ENCODE measurements around the gene SPATA12.
"Not testable (repeated sequence)": the region's sequence is repeated elsewhere in the genome, so short reads cannot be mapped to it uniquely, and the experiment has no call there.

Gene SPATA12

DNA sequence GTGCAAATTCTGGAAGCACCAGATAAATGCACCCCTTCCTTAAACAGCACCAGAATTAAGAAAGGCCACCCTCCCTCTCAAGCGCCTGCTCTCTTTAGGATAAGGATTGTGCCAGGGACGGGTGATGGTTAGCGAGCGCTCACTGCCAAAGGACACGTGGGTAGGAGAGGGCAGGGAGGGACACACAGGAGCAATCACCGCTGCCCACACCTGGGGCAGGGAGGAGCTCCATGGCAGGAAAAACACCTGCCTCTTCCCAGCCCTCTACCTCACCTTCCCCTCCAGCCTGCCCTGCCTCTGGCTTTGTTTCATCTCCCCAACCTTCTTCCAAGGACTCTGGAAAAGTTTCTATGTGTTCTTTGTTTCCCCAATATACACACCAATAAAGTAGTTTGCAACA, 7.3 kb upstream of the SPATA12 start:
- DNase-seq: no peak

- DNase-seq: no peak
Observed at GRCh38 chr3:57057351-57057750, 3.1 kb upstream of the SPATA12 start.

DNA sequence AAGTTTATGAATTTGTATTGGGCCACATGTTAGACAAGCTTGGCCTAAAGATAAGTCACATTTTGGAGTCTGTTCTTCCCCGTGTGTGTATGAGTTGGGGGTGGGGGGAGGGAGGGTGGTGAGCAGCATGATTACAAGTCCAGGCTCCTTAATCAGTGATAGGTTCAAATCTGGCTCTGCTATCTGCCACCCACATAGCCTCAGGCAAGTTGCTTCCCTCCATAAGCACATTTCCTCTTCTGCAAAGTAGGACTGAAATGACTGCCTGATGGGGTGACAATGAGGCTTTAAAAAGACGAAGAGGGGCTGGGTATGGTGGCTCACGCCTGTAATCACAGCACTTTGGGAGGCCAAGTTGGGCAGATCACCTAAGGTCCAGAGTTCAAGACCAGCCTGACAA, 1.1 kb upstream of the SPATA12 start:
- peak; percentile 3 for DNase-seq

GRCh38 chr3:57061556-57061955, 1.1 kb downstream of the SPATA12 start:
- DNase-seq: no peak

GRCh38 chr3:57062101-57062631, 1.7 kb downstream of the SPATA12 start:
- DNase-seq: no peak

GRCh38 chr3:57063032-57063431, 2.6 kb downstream of the SPATA12 start:
- no peak for DNase-seq

DNA sequence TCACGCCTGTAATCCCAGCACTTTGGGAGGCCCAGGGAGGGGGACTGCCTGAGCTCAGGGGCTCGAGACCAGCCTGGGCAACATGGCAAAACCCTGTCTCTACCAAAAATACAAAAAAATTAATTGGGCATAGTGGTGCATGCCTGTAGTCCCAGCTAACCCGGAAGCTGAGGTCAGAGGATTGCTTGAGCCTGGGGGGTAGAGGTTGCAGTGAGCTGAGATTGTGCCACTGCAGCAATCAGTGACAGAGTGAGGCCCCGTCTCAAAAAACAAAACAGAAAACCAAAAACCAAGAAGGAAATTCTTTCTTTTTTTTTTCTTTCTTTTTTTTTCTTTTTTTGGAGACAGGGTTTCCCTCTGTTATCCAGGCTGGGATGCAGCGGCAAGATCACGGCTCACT, 3.5 kb downstream of the SPATA12 start:
- no peak for DNase-seq

DNA sequence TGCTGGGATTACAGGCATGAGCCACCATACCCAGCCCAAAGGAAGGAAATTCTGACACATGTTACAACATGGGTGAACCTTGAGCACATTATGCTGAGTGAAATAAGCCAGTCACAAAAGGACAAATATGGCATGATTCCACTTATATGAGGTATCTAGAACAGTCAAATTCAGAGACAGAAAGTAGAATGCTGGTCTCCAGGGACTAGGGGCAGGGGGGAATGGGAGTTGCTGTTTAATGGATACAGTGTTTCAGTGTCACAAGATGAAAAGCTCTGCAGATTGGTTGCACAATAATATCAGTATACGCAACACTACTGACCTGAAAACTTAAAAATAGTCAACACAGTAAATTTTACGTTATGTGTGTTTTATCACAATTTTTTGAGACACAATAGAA, 4.1 kb downstream of the SPATA12 start:
- no peak for DNase-seq

- no peak for DNase-seq
Observed at GRCh38 chr3:57065588-57065987, 5.1 kb downstream of the SPATA12 start.

DNA sequence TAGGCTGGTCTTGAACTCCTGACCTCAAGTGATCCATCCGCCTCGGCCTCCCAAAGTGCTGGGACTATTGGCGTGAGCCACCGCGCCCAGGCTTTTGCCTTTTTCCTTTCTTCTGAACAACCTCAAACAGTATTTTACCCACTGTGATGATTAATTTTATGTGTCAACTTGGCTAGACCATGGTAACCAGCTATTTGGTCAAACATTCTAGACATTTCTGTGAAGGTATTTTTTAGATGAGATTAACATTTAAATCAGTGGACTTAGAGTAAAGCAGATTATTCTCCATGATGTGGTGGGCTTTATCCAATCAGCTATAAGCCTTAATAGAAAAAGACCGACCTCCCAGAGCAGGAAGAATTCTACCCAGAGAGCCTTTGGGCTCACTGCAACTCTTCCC, 6.0 kb downstream of the SPATA12 start:
- no peak for DNase-seq

DNA sequence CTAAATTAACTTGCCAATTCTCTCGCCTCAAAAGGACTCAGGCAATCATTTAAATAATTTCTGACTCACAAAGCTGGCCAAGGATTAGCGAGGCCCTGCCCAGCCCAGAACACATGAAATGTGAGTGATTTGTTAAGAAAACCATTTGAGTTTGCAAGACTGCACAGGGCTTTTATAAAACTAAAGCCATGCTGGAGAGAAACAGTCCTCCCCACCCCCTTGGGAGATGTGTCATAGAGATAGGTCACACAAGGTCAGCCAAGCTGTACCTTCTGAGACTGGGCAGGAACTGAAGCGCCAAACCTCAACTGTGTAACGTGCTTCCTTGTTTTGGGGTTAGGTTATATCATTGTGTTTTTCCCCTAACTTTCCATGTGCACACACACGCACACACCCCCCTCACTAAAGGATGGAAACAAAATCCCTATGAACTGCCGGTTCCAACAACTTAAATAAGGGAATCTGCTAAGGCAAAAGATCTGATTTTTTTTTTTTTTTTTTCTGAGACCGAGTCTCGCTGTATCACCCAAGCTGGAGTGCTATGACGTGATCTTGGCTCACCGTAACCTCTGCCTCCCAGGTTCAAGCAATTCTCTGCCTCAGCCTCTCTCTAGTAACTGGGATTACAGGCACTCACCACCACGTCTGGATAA, 8.1 kb downstream of the SPATA12 start:
- DNase-seq: peak; percentile 0

- no peak for DNase-seq
Observed at GRCh38 chr3:57069503-57069902, 9.0 kb downstream of the SPATA12 start.

- DNase-seq: no peak
Observed at GRCh38 chr3:57073628-57074027, 13.2 kb downstream of the SPATA12 start.

DNA sequence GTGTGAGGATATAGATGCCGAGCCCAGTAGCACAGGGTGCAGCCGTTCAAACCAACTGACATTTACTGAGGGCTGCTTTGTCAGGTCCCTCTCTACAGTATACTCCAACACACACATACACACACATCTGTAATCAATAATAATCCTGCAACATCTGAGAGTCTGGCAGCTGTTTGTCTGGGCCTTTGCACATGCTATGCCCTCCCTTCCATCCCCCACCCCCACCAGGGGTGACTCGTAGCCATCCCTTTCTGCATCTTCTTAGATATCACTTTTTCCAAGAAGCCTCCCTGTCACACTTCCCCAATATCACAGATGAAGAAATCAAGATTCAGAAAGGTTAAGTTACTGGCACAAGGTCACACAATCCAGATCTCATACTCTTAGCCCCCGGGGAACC, 13.7 kb downstream of the SPATA12 start:
- DNase-seq: no peak

GRCh38 chr3:57076422-57076951, 16.0 kb downstream of the SPATA12 start:
- DNase-seq: no peak

DNA sequence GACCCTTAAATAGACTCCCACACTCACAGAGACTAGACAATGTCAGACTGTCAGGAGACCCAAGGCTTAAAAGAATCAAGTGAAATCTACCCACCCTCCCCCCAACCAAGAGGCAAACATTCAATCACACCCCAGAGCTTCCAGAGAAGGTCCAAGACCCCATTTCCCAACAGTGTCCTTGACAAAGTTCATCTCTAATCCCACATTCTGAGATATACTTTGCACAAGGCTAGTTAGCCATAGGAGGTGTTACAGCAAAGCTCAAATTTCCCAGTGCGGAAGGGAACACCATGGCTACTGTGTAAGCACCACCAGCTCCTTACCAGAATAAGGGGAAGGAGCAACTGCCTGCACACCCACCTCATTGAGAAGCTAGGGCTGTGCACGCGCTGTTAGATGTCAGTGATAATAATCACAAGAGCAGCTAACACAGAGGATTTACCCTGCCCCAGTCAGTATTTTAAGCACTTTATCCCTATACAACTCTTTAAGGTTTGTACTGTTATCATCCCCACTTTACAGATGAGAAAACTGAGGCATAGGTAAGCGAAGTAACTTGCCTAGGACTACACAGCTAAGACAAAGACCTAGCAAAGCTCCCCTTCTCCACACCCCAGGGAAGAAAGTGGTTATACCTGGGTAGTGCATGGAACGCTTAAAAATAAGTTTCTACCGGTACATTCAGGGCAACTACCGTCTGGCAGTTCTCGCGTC, 17.3 kb downstream of the SPATA12 start:
- DNase-seq: no peak

GRCh38 chr3:57078344-57078634, 17.8 kb downstream of the SPATA12 start:
- DNase-seq: peak; percentile 34

DNA sequence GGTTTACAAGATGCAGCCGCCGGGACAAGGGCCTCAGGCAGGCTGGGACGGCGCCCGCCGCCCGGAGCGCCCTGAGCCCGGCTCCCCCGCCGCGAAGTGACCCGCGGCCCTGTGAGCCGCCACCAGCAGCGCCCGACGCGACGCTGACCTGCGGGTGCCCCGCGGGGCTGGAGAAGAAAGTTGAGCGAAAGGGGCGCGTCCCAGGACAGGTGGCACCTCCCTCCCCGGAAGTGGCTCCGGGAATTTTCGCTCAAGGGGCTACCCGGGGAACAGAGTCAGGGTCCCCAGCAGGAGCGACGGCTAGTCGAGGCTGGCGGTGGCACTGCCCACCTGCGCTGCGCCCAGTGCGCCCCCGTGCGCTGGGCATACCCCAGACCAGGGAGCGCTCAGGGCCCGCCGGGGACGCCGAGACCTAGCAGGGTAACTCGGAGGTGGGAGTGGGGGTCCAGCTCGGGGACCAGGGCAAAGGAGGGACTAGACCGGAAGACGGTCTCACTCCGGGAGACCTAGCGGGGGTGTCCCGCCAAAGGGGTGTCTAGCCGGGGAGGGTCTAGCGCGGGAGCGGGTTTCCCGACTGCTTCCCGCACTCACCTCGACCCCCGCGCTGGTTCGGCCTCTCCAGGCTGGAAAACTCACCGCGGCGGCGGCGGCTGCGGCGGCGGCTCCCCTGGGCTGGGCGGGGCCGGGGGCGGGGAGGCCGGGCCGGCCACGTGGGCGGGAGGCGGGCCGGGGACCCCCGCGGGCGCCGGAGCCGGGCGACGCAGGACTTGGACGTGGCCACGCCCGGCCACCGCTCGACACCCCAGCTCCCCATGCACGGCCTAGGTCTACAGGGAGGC, 18.4 kb downstream of the SPATA12 start:
- peak; percentile 59 for DNase-seq

DNA sequence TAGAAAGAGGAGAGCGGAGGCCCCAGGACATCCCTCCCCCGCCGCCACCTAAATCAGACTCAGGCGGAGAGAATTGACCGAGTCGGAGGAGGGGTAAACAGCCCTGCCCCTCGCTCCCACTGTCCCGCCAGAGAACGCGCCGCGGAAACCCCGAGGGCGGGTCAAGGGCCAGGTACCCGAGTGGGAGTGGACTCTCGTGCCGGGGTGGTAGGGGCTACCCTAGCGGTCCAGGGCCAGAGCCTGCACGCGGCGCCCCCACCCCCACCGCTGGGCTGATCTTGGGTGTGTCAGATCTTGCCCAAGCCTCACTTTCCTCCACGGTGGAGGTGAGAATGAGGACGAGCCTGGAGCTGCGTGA, 19.0 kb downstream of the SPATA12 start:
- DNase-seq: no peak

GRCh38 chr3:57080171-57080570, 19.7 kb downstream of the SPATA12 start:
- DNase-seq: peak; percentile 0

- no peak for DNase-seq
Observed at GRCh38 chr3:57081173-57081572, 20.7 kb downstream of the SPATA12 start.

DNA sequence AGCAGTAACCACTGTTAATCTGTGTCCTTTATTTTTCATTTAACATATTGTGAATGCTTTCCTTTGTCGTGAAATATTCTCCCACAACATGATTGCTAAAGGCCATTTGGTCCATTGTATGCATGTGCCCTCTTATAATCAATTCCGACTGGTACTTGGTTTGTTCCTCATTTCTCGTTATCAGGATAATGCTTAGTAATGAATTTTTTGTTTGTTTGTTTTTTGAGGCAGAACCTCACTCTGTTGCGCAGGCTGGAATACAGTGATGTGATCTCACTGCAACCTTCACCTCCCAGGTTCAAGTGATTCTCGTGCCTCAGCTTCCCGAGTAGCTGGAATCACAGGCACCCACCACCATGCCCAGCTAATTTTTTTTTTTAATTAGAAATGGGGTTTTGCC, 22.0 kb downstream of the SPATA12 start:
- DNase-seq: no peak

- DNase-seq: not testable (repeated sequence)
Observed at GRCh38 chr3:57083266-57083995, 23.0 kb downstream of the SPATA12 start.
